GM11168 (cell line): Measurements from ENCODE around the gene IMP4.

ENCODE experiments used
- in situ Hi-C: fragments of 300-500 bp; cut with MboI; formaldehyde crosslinking; loops from one replicate; pipeline ENCODE4 v1.12.0; 2022; ENCODE audit warnings: low sequenced_read_pairs; ENCODE audit not compliant: unreplicated experiment

The IMP4 gene

GRCh38 chr2:130391872-130392670, 49.4 kb downstream of the IMP4 start:
- in situ Hi-C loops, result no loop called here

- in situ Hi-C loops, result no loop called here
Measured at GRCh38 chr2:130393318-130393910, 50.7 kb downstream of the IMP4 start.
